ENCODE measurements around the gene TNNT2. TPM values are rescaled to one million over a fixed set of nuclear protein-coding genes. Genes with fewer than 3 reads are reported as not detected.

The TNNT2 gene
- total RNA-seq, 1 donor from 2014 or later: 3.0 TPM

GRCh38 chr1:201403359-201403758, 25.9 kb upstream of the TNNT2 start:
- no peak for DNase-seq (ENCODE audit: extremely low spot score, unreplicated experiment)
- Mint-ChIP-seq H3K4me1 (ENCODE audit: unreplicated experiment) (peaks cover 4% of the 10 kb centered on the region), H3K36me3 (ENCODE audit: unreplicated experiment) (no peaks in the 10 kb centered on the region), H3K9me3 (ENCODE audit: unreplicated experiment) (no peaks in the 10 kb centered on the region), H3K4me3 (ENCODE audit: unreplicated experiment) (no peak overlapping the region), H3K27me3 (ENCODE audit: unreplicated experiment) (peaks cover 32% of the 10 kb centered on the region), H3K27ac (ENCODE audit: unreplicated experiment) (no peak overlapping the region)
- TF ChIP-seq, protein P1, sequence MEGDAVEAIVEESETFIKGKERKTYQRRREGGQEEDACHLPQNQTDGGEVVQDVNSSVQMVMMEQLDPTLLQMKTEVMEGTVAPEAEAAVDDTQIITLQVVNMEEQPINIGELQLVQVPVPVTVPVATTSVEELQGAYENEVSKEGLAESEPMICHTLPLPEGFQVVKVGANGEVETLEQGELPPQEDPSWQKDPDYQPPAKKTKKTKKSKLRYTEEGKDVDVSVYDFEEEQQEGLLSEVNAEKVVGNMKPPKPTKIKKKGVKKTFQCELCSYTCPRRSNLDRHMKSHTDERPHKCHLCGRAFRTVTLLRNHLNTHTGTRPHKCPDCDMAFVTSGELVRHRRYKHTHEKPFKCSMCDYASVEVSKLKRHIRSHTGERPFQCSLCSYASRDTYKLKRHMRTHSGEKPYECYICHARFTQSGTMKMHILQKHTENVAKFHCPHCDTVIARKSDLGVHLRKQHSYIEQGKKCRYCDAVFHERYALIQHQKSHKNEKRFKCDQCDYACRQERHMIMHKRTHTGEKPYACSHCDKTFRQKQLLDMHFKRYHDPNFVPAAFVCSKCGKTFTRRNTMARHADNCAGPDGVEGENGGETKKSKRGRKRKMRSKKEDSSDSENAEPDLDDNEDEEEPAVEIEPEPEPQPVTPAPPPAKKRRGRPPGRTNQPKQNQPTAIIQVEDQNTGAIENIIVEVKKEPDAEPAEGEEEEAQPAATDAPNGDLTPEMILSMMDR (IDR thresholded peaks at IDR 0.05): no peak

DNA sequence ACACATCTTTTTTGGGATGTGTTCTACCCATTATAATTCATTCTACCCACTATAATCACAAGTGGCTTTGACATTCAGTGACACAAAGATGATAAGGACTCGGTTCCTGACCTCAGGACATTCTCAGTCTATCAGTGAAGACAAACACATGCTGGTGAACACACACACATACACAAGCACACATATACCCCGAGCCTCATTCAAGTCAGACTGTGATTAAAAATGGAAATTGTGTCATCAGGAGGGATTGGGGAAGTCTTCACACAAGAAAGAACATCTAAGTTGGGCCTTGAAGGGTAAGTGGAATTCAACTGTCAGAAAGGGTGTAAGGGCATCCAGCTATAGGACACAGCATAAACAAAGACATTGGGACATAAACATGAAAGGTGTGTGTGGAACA, 24.2 kb upstream of the TNNT2 start:
- Mint-ChIP-seq H3K4me1 (ENCODE audit: unreplicated experiment) (peaks cover 5% of the 10 kb centered on the region), H3K4me3 (ENCODE audit: unreplicated experiment) (no peak overlapping the region)
- no peak for DNase-seq (ENCODE audit: extremely low spot score, unreplicated experiment)

DNA sequence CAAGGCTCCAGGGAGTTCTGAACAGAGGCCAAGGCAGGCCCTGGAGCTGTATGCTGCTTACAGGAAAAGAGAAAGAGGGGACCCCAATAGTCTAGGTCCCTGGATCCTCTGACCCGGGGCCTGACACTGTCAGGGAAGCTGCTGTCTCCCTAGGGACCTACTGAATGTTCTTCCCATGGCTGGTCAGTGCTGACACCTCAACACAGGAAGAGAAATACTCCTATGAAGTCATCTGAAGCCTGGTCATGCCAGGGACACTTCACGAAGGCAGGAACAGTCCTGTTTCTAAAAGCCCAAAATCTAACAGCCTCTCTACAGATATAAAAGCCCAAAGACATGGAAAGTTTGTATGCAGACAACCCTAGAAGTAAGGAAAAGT, 23.4 kb upstream of the TNNT2 start:
- Mint-ChIP-seq H3K9me3 (ENCODE audit: unreplicated experiment) (no peaks in the 10 kb centered on the region), H3K27ac (ENCODE audit: unreplicated experiment) (no peak overlapping the region), H3K27me3 (ENCODE audit: unreplicated experiment) (peaks cover 38% of the 10 kb centered on the region), H3K36me3 (ENCODE audit: unreplicated experiment) (no peaks in the 10 kb centered on the region), H3K4me3 (ENCODE audit: unreplicated experiment) (no peak overlapping the region), H3K4me1 (ENCODE audit: unreplicated experiment) (peaks cover 5% of the 10 kb centered on the region)
- no peak for DNase-seq (ENCODE audit: extremely low spot score, unreplicated experiment)
- TF ChIP-seq, protein P1 (IDR thresholded peaks at IDR 0.05): no peak

More for the DNA sequence above, 24.2 kb upstream of the TNNT2 start:
- Mint-ChIP-seq H3K36me3 (ENCODE audit: unreplicated experiment) (no peaks in the 10 kb centered on the region), H3K27ac (ENCODE audit: unreplicated experiment) (no peak overlapping the region), H3K9me3 (ENCODE audit: unreplicated experiment) (no peaks in the 10 kb centered on the region), H3K27me3 (ENCODE audit: unreplicated experiment) (peaks cover 41% of the 10 kb centered on the region)
- TF ChIP-seq, protein P1 (IDR thresholded peaks at IDR 0.05): no peak

- peaks cover 5% of the 10 kb centered on the region for H3K4me1 Mint-ChIP-seq (ENCODE audit: unreplicated experiment)
- H3K4me3 Mint-ChIP-seq (ENCODE audit: unreplicated experiment): no peak overlapping the region
- DNase-seq (ENCODE audit: extremely low spot score, unreplicated experiment): no peak
Observed at GRCh38 chr1:201400212-201400851, 22.9 kb upstream of the TNNT2 start.

GRCh38 chr1:201399352-201400126, 22.1 kb upstream of the TNNT2 start:
- H3K9me3 Mint-ChIP-seq (ENCODE audit: unreplicated experiment): no peaks in the 10 kb centered on the region
- no peak for DNase-seq (ENCODE audit: extremely low spot score, unreplicated experiment)

More at GRCh38 chr1:201400212-201400851, 22.9 kb upstream of the TNNT2 start:
- Mint-ChIP-seq H3K9me3 (ENCODE audit: unreplicated experiment) (no peaks in the 10 kb centered on the region), H3K27me3 (ENCODE audit: unreplicated experiment) (peaks cover 37% of the 10 kb centered on the region), H3K36me3 (ENCODE audit: unreplicated experiment) (no peaks in the 10 kb centered on the region), H3K27ac (ENCODE audit: unreplicated experiment) (no peak overlapping the region)
- TF ChIP-seq, protein P1 (IDR thresholded peaks at IDR 0.05): no peak

More at GRCh38 chr1:201399352-201400126, 22.1 kb upstream of the TNNT2 start:
- H3K27me3 Mint-ChIP-seq (ENCODE audit: unreplicated experiment): peaks cover 35% of the 10 kb centered on the region
- peaks cover 10% of the 10 kb centered on the region for H3K4me1 Mint-ChIP-seq (ENCODE audit: unreplicated experiment)
- H3K27ac Mint-ChIP-seq (ENCODE audit: unreplicated experiment): no peak overlapping the region
- H3K36me3 Mint-ChIP-seq (ENCODE audit: unreplicated experiment): no peaks in the 10 kb centered on the region
- TF ChIP-seq, protein P1 (IDR thresholded peaks at IDR 0.05): no peak
- H3K4me3 Mint-ChIP-seq (ENCODE audit: unreplicated experiment): peak overlapping the region; percentile 42

All from osteocyte (in vitro differentiated cells).